Measurements from ENCODE around the gene FGD5.

The FGD5 gene

DNA sequence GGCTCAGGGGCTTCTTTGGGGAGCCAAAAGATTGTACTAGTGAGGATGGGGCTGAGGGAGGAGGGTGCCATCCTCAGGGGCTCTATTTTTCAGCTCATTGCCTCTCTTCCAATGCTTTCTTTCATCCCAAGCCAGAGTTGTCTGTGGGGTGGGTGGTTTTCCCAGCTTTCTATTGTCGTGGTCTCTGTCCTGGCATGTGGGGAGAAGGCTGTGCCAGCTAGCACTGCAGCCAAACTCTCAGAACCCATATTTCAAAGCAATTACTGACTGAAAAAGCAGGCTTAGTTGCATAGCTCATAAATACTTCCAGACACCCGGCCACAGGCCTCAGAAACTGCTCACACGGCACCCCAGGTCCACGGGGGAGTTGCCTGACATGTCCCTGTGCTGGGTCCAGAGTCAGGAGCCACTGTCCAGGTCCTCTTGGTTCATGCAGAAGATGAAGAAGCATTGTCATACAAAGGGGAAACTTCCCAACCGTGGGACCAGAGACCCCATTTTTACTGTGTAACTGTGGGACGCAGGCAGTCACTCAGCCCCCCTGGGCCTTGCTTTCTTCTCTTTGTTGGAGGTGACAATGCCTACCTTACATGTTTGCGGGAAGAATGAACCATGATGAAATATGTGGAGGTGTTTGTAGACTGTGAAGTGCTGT is 27.6 kb downstream of the FGD5 start:
- no peak overlapping the region for H3K27ac ChIP-seq
- TF ChIP-seq ZFX (IDR thresholded peaks at IDR 0.05; ENCODE audit: borderline replicate concordance): no peak
- TF ChIP-seq, protein P1, sequence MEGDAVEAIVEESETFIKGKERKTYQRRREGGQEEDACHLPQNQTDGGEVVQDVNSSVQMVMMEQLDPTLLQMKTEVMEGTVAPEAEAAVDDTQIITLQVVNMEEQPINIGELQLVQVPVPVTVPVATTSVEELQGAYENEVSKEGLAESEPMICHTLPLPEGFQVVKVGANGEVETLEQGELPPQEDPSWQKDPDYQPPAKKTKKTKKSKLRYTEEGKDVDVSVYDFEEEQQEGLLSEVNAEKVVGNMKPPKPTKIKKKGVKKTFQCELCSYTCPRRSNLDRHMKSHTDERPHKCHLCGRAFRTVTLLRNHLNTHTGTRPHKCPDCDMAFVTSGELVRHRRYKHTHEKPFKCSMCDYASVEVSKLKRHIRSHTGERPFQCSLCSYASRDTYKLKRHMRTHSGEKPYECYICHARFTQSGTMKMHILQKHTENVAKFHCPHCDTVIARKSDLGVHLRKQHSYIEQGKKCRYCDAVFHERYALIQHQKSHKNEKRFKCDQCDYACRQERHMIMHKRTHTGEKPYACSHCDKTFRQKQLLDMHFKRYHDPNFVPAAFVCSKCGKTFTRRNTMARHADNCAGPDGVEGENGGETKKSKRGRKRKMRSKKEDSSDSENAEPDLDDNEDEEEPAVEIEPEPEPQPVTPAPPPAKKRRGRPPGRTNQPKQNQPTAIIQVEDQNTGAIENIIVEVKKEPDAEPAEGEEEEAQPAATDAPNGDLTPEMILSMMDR (IDR thresholded peaks at IDR 0.05): no peak

DNA sequence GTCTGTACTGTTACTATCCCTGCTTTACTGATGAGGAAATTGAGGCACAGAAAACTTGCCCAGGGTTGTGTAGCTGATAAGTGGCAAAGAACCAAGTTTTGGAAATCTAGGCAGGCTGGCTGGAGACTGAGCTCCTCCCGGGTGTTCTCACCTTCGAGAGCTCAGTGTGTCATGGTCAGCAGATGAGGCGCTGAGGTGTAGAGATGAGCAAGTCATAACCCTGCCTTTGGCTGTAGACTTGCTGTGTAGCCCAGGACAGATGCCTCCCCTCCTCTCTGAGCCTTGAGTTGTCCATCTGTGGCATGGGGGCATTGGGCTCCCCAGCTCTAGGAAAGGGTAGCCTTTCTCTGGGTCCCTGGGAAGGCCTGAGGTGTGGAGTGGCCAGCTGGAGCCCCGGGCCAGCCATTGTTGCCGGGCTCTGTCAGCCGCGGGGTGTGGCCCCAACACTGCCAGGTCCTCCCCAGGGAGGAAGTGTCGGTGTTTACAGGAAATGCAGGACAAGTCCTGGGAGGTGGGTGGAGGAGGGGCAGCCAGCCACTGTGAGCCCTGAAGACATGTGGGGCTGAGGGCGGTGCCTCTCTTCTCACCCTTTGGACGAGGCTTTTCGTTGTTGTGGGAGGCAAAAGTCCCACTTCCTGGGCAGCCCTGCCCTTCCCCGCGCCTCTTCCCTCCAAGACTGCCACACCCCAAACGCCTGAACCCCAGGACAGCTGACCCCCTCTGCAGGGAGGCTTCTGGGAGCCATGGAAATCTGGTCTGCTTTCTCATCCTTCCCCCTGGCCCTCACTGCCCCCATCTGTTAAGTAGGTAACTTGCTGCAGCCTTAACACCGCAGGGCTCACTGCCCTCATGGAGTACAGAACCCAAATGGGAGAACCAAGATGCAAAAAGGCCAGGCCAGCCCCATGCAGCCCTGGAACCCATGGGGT is 29.1 kb downstream of the FGD5 start:
- no peak overlapping the region for H3K27ac ChIP-seq

DNA sequence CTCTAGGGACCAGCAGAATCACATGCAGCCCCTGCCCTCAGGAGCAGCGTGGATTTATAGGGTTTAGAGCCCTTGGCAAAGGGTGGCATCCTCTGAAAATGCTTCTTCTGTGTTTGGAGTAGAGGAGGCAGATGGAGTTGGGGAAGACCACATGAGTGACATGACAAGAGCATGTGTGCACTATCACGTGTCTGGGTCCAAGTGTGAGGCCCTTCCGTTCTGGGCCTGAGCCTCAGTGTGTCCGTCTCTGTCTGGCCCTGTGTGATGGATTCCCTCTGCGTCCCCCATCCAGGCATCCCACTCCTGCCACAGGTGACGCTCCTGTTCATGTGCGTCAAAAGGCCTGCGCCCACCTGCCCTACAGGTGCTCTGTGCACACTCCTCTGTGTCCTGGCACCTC is 30.1 kb downstream of the FGD5 start:
- H3K27ac ChIP-seq: no peak overlapping the region
- TF ChIP-seq ZFX (IDR thresholded peaks at IDR 0.05; ENCODE audit: borderline replicate concordance): no peak
- TF ChIP-seq, protein P1 (IDR thresholded peaks at IDR 0.05): no peak

More for the DNA sequence above, 29.1 kb downstream of the FGD5 start:
- TF ChIP-seq, protein P1 (IDR thresholded peaks at IDR 0.05): no peak
- no peak for TF ChIP-seq ZFX (IDR thresholded peaks at IDR 0.05; ENCODE audit: borderline replicate concordance)

DNA sequence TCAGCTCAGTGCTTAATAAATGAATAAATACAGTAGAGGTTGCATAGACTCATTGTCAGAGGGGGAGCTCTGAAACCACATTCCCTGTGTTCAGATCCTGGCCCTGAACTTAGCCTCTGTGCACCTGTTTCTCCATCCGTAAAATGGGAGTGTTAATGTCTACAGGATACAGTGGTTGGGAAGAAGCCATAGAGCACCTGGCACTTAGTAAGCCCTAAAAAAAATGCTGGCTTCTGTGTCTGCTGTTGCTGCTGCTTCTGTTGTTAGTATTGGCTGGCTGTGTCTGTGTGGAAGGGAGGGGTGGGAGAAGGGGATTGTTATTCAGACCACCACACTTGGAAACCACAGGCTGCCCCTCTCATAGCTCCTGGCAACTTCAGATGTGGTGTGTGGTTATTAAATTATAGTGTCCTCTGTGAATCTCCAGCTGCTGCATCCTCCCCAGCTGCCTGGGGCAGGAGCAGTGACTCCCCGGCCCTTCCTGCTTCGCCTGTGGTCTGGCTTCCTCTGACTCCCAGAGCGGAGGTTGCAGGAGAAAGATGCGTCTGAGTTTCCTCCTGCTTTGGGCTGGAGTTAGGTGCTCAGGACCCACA is 31.0 kb downstream of the FGD5 start:
- TF ChIP-seq ZFX (IDR thresholded peaks at IDR 0.05; ENCODE audit: borderline replicate concordance): no peak
- TF ChIP-seq, protein P1 (IDR thresholded peaks at IDR 0.05): no peak
- H3K27ac ChIP-seq: no peak overlapping the region

DNA sequence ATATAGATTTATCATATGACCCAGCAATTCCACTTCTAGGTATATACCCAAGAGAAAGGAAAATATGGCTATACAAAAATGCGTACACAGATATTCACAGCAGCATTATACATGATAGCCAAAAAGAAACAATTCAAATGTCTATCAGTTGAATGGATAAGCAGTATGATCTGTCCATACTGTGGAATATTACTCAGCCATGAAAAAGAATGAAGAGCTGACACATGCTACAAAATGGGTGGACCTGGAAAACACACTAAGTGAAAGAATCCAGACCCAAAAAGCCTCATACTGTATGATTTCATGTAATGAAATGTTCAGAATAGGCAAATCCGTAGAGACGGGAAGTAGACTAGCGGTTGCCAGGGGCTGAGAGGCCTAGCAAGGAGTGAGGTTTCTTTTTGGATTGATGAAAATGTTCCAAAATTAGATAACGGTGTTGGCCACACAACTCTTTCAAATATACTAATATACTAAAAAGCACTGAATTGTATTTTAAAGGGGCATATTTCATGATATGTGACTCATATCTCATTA is 33.4 kb downstream of the FGD5 start:
- H3K27ac ChIP-seq: no peak overlapping the region
- TF ChIP-seq ZFX (IDR thresholded peaks at IDR 0.05; ENCODE audit: borderline replicate concordance): no peak
- TF ChIP-seq, protein P1 (IDR thresholded peaks at IDR 0.05): no peak

DNA sequence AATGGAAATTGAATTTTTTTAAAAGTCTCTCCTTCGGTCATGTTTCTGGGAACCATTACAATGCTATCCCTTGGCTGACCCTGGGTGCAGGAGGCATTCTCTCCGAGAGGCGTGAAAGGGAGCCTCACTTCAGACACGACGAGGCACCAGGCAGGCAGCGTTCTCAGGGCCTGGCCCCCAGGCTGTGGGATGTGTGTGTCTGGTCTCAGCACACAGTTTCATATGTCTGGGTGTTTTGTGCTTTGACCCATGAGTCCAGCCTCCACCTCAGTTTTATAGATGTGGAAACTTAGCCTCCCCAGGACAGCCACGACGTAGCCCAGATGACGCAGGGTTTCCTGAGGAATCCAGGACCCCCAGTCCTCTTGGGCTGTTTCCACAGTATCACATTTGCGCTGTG is 34.0 kb downstream of the FGD5 start:
- no peak overlapping the region for H3K27ac ChIP-seq
- no peak for TF ChIP-seq ZFX (IDR thresholded peaks at IDR 0.05; ENCODE audit: borderline replicate concordance)
- TF ChIP-seq, protein P1 (IDR thresholded peaks at IDR 0.05): no peak
